ENCODE data around the gene PRAMEF15. TPM values are rescaled to one million over a fixed set of nuclear protein-coding genes. Genes with fewer than 3 reads are reported as not detected.
"Not testable (repeated sequence)": the region's sequence is repeated elsewhere in the genome, so short reads cannot be mapped to it uniquely, and the experiment has no call there.

The PRAMEF15 gene
- total and polyA plus RNA-seq, 12 donors, result not detected

DNA sequence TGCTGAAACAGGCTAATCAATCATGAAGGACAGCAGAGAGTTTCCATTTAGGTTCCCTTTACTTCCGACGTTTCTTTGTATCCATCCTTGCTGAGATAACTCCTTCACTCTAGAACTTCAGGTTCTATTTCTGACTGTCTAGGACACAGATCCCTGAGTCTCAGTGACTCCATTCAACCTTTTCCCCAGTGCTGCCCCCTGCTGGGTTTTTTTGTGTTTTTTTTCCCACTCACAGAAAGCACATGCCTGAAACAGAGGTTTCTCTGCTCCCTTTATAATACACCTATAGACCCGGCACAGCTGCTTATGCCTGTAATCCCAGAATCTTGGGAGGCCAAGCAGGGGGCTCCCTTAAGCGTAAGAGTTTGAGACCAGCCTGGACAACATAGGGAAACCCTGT lies 53.2 kb downstream of the PRAMEF15 start:
- DNase-seq; H3K36me3 ChIP-seq; ATAC-seq; H3K4me3 ChIP-seq; H3K27ac ChIP-seq; H3K4me1 ChIP-seq; H3K9me3 ChIP-seq; intact Hi-C loops (cut with DNase I): not testable (repeated sequence)
- H3K27me3 ChIP-seq, result peaks cover 0 to 13% (median 0%) of the 10 kb centered on the region in 7 donors
- WGBS, 2 donors, result 63 to 70% methylated on average over 3 of the region's 4 CpGs
- TF ChIP-seq, protein P1, sequence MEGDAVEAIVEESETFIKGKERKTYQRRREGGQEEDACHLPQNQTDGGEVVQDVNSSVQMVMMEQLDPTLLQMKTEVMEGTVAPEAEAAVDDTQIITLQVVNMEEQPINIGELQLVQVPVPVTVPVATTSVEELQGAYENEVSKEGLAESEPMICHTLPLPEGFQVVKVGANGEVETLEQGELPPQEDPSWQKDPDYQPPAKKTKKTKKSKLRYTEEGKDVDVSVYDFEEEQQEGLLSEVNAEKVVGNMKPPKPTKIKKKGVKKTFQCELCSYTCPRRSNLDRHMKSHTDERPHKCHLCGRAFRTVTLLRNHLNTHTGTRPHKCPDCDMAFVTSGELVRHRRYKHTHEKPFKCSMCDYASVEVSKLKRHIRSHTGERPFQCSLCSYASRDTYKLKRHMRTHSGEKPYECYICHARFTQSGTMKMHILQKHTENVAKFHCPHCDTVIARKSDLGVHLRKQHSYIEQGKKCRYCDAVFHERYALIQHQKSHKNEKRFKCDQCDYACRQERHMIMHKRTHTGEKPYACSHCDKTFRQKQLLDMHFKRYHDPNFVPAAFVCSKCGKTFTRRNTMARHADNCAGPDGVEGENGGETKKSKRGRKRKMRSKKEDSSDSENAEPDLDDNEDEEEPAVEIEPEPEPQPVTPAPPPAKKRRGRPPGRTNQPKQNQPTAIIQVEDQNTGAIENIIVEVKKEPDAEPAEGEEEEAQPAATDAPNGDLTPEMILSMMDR (IDR thresholded peaks at IDR 0.05), result peak in 2 of 9 donors; percentile 11 to 31

Other genes starting within 250 kb of the PRAMEF15 start
- gene PRAMEF25, start 244.8 kb upstream of the PRAMEF15 start, total RNA-seq, result not detected
- gene PRAMEF25, start 244.8 kb upstream of the PRAMEF15 start, polyA plus RNA-seq, result not detected
- gene HNRNPCL2, start 198.7 kb upstream of the PRAMEF15 start, total RNA-seq, result not detected
- not detected for gene HNRNPCL2, start 198.7 kb upstream of the PRAMEF15 start, polyA plus RNA-seq
- not detected for gene PRAMEF26, start 159.6 kb upstream of the PRAMEF15 start, total RNA-seq
- gene PRAMEF26, start 159.6 kb upstream of the PRAMEF15 start, polyA plus RNA-seq, result not detected
- gene HNRNPCL4, start 149.9 kb upstream of the PRAMEF15 start, total RNA-seq, result not detected
- not detected for gene HNRNPCL4, start 149.9 kb upstream of the PRAMEF15 start, polyA plus RNA-seq
- gene PRAMEF9, start 143.7 kb upstream of the PRAMEF15 start, total RNA-seq, result not detected
- gene PRAMEF9, start 143.7 kb upstream of the PRAMEF15 start, polyA plus RNA-seq, result not detected
- gene PRAMEF13, start 114.2 kb upstream of the PRAMEF15 start, total RNA-seq, result not detected
- not detected for gene PRAMEF13, start 114.2 kb upstream of the PRAMEF15 start, polyA plus RNA-seq
- gene PRAMEF18, start 89.4 kb upstream of the PRAMEF15 start, total RNA-seq, result not detected
- gene PRAMEF18, start 89.4 kb upstream of the PRAMEF15 start, polyA plus RNA-seq, result not detected
- not detected for gene PRAMEF5, start 61.4 kb upstream of the PRAMEF15 start, total RNA-seq
- gene PRAMEF5, start 61.4 kb upstream of the PRAMEF15 start, polyA plus RNA-seq, result not detected
- not detected for gene PRAMEF8, start 30.4 kb upstream of the PRAMEF15 start, total RNA-seq
- gene PRAMEF8, start 30.4 kb upstream of the PRAMEF15 start, polyA plus RNA-seq, result not detected
- gene PRAMEF33, start 12.0 kb upstream of the PRAMEF15 start, total RNA-seq, result not detected
- gene PRAMEF33, start 12.0 kb upstream of the PRAMEF15 start, polyA plus RNA-seq, result not detected
- gene PRAMEF14, start 31.6 kb downstream of the PRAMEF15 start, total RNA-seq, result not detected
- gene PRAMEF14, start 31.6 kb downstream of the PRAMEF15 start, polyA plus RNA-seq, result not detected
- not detected for gene PRAMEF19, start 56.4 kb downstream of the PRAMEF15 start, total RNA-seq
- not detected for gene PRAMEF19, start 56.4 kb downstream of the PRAMEF15 start, polyA plus RNA-seq
- gene PRAMEF17, start 74.1 kb downstream of the PRAMEF15 start, total RNA-seq, result not detected
- gene PRAMEF17, start 74.1 kb downstream of the PRAMEF15 start, polyA plus RNA-seq, result not detected
- not detected for gene PRAMEF20, start 94.9 kb downstream of the PRAMEF15 start, total RNA-seq
- not detected for gene PRAMEF20, start 94.9 kb downstream of the PRAMEF15 start, polyA plus RNA-seq
- 1 to 10 TPM in 4 of 10 donors, under 1 TPM in 4, not detected in 2; 0.20 to 6.7 (median 0.96) TPM for gene LRRC38, start 198.4 kb downstream of the PRAMEF15 start, total RNA-seq
- gene LRRC38, start 198.4 kb downstream of the PRAMEF15 start, polyA plus RNA-seq, result 1 to 10 TPM in 1 of 2 donors, under 1 TPM in 1; 0.15 to 4.3 TPM

All from heart right ventricle (tissue), 16 donors.